ENCODE data around the gene RNF20.

DNA sequence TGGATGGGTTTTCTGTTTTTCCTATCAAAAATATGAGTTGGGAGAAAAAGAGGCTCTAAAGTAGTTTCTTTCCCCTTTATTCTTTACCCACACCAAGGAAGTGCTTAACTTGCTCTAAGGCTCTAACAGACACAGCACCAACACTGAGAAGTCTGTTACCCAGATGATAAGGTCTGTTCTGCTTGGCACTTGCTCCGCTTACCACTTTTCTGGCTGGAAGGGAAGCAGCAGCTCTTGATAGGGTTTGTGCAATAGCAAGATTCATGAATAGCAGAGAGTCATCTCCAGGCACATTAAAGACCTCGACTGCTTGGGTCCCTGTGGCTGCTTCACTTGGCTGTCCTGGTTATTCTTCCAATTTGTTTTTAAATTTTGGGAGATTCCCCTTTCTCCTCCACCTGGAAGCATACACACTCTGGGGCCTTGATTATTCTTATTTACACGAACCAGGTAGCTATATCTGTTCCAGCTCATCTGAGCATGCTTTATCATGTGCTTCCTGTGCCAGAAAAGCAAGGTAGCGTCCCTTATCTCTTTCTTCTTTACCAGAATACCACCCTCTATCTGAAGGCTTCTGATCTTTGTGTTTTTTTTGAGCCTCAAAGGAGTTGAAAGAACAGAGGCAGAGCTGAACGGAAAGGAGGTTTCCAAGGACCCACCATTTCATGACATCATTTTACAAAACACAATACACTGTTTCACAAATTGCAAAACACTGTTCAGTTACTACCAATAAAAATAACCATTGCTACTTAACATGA, 36.3 kb downstream of the RNF20 start:
- TF ChIP-seq POLR2A (IDR thresholded peaks at IDR 0.05; ENCODE audit: low read length): peak; percentile 27
- no peak for TF ChIP-seq GATA1 (IDR thresholded peaks at IDR 0.05; ENCODE audit: low read depth, low read length)

All from erythroblast (primary cell).